Activated CD4-positive, alpha-beta T cell treated with anti-CD3 and anti-CD28 coated beads, Interleukin-2, amount 10 ng/mL, durations not matched to agents 24 days and 14 days (primary cell): Measurements from ENCODE around the gene PIERCE2. TPM values are rescaled to one million over a fixed set of nuclear protein-coding genes. Genes with fewer than 3 reads are reported as not detected.
"Not testable (repeated sequence)": the region's sequence is repeated elsewhere in the genome, so short reads cannot be mapped to it uniquely, and the experiment has no call there.

Experiments used
- DNase-seq: peaks from one replicate; pipeline ENCODE4 v3.0.0; 2022
- H3K27ac Mint-ChIP-seq: one replicate; pipeline ENCODE4 v1.8.0; 2022; ENCODE audit warnings: mild to moderate bottlenecking, mixed read lengths
- H3K27me3 Mint-ChIP-seq: one replicate; pipeline ENCODE4 v1.8.0; 2022; ENCODE audit warnings: mixed read lengths
- H3K36me3 Mint-ChIP-seq: one replicate; pipeline ENCODE4 v1.8.0; 2022; ENCODE audit warnings: low read depth, mild to moderate bottlenecking, mixed read lengths
- H3K4me1 Mint-ChIP-seq: one replicate; pipeline ENCODE4 v1.8.0; 2021; ENCODE audit warnings: mixed read lengths
- H3K4me3 Mint-ChIP-seq: one replicate; pipeline ENCODE4 v1.8.0; 2022; ENCODE audit warnings: mild to moderate bottlenecking, moderate library complexity, mixed read lengths
- H3K9me3 Mint-ChIP-seq: one replicate; pipeline ENCODE4 v1.8.0; 2021; ENCODE audit warnings: mixed read lengths
- intact Hi-C: fragments of 100-400 bp; cut with micrococcal nuclease; formaldehyde crosslinking; loops from one replicate; pipeline ENCODE4 v1.15.1; 2023
- total RNA-seq: library from RNA; stranded (reverse); gene quantifications from 2 replicates; pipeline ENCODE4 v1.2.3, GENCODE V29; 2022

Gene PIERCE2
- 0.49 TPM in 1 of 2 replicates, not detected in the other for total RNA-seq

GRCh38 chr15:55408012-55408928 lies at the start of gene PIERCE2, which contains the start of gene CCPG1:
Gene PIERCE2, plus strand, starts transcription at chr15:55408495. Its CDS starts 274 bp downstream, at chr15:55408769.
Gene CCPG1, minus strand, starts transcription at chr15:55408359. Its CDS starts 18,935 bp downstream, at chr15:55389424.
- H3K9me3 Mint-ChIP-seq, result no peaks in the 10 kb centered on the region
- H3K27ac Mint-ChIP-seq, result peak within 1 kb of the TSS; percentile 90
- peak within 1 kb of the TSS; percentile 87 for H3K4me3 Mint-ChIP-seq
- no peaks in the 10 kb centered on the region for H3K27me3 Mint-ChIP-seq
- no peaks in the 10 kb centered on the region for H3K36me3 Mint-ChIP-seq
- intact Hi-C loops, result loop anchor here (1.0 to 10.0 kb wide), 5 partner anchors 89 to 837 kb away; partner anchors contain the start of genes PIGB, PIGBOS1, RFX7 and RSL24D1
- peaks cover 27% of the 10 kb centered on the region for H3K4me1 Mint-ChIP-seq
- peak; percentile 97 for DNase-seq

- H3K4me3 Mint-ChIP-seq, result no peak overlapping the region
- no peaks in the 10 kb centered on the region for H3K27me3 Mint-ChIP-seq
- DNase-seq, result no peak
- H3K36me3 Mint-ChIP-seq, result peaks cover 21% of the 10 kb centered on the region
- peaks cover 2% of the 10 kb centered on the region for H3K4me1 Mint-ChIP-seq
- H3K9me3 Mint-ChIP-seq, result no peaks in the 10 kb centered on the region
- intact Hi-C loops, result no loop called here
- no peak overlapping the region for H3K27ac Mint-ChIP-seq
Measured at GRCh38 chr15:55360256-55360655, 48.0 kb upstream of the PIERCE2 start.

- H3K27ac Mint-ChIP-seq, result no peak overlapping the region
- H3K4me1 Mint-ChIP-seq, result peaks cover 2% of the 10 kb centered on the region
- no peaks in the 10 kb centered on the region for H3K27me3 Mint-ChIP-seq
- H3K36me3 Mint-ChIP-seq, result peaks cover 18% of the 10 kb centered on the region
- H3K4me3 Mint-ChIP-seq, result no peak overlapping the region
- no peak for DNase-seq
- no peaks in the 10 kb centered on the region for H3K9me3 Mint-ChIP-seq
- intact Hi-C loops, result no loop called here
Measured at GRCh38 chr15:55361048-55361447, 47.2 kb upstream of the PIERCE2 start.

- H3K27me3 Mint-ChIP-seq, result no peaks in the 10 kb centered on the region
- no peaks in the 10 kb centered on the region for H3K4me1 Mint-ChIP-seq
- H3K9me3 Mint-ChIP-seq, result no peaks in the 10 kb centered on the region
- H3K27ac Mint-ChIP-seq, result no peak overlapping the region
- no peak overlapping the region for H3K4me3 Mint-ChIP-seq
- intact Hi-C loops, result no loop called here
- no peak for DNase-seq
- peaks cover 7% of the 10 kb centered on the region for H3K36me3 Mint-ChIP-seq
Measured at GRCh38 chr15:55362641-55363040, 45.7 kb upstream of the PIERCE2 start.

GRCh38 chr15:55366981-55367380 lies 41.3 kb upstream of the PIERCE2 start:
- Mint-ChIP-seq H3K27ac (no peak overlapping the region), H3K27me3 (no peaks in the 10 kb centered on the region), H3K9me3 (no peaks in the 10 kb centered on the region), H3K4me3 (no peak overlapping the region), H3K4me1 (no peaks in the 10 kb centered on the region), H3K36me3 (peaks cover 5% of the 10 kb centered on the region)
- no peak for DNase-seq
- intact Hi-C loops, result no loop called here

- intact Hi-C loops, result no loop called here
- Mint-ChIP-seq H3K27me3 (no peaks in the 10 kb centered on the region), H3K4me1 (peaks cover 12% of the 10 kb centered on the region), H3K9me3 (no peaks in the 10 kb centered on the region), H3K36me3 (peaks cover 13% of the 10 kb centered on the region), H3K4me3 (no peak overlapping the region), H3K27ac (peak overlapping the region; percentile 35)
- no peak for DNase-seq
Measured at GRCh38 chr15:55372701-55373440, 35.4 kb upstream of the PIERCE2 start.

GRCh38 chr15:55379095-55379494 lies 29.2 kb upstream of the PIERCE2 start:
- intact Hi-C loops, result no loop called here
- Mint-ChIP-seq H3K36me3 (peaks cover 13% of the 10 kb centered on the region), H3K4me1 (no peaks in the 10 kb centered on the region), H3K27ac (no peak overlapping the region), H3K4me3 (no peak overlapping the region), H3K9me3 (no peaks in the 10 kb centered on the region), H3K27me3 (no peaks in the 10 kb centered on the region)
- no peak for DNase-seq

- H3K27ac Mint-ChIP-seq, result no peak overlapping the region
- no peak for DNase-seq
- H3K27me3 Mint-ChIP-seq, result no peaks in the 10 kb centered on the region
- intact Hi-C loops, result no loop called here
- peaks cover 11% of the 10 kb centered on the region for H3K36me3 Mint-ChIP-seq
- H3K4me1 Mint-ChIP-seq, result no peaks in the 10 kb centered on the region
- H3K9me3 Mint-ChIP-seq, result no peaks in the 10 kb centered on the region
- H3K4me3 Mint-ChIP-seq, result no peak overlapping the region
Measured at GRCh38 chr15:55381595-55381994, 26.7 kb upstream of the PIERCE2 start.

GRCh38 chr15:55383687-55384086 lies 24.6 kb upstream of the PIERCE2 start:
- no peak overlapping the region for H3K4me3 Mint-ChIP-seq
- no peaks in the 10 kb centered on the region for H3K4me1 Mint-ChIP-seq
- H3K9me3 Mint-ChIP-seq, result no peaks in the 10 kb centered on the region
- H3K27me3 Mint-ChIP-seq, result no peaks in the 10 kb centered on the region
- no peak for DNase-seq
- no peak overlapping the region for H3K27ac Mint-ChIP-seq
- H3K36me3 Mint-ChIP-seq, result peaks cover 12% of the 10 kb centered on the region
- intact Hi-C loops, result no loop called here

- Mint-ChIP-seq H3K4me3 (no peak overlapping the region), H3K36me3 (peaks cover 12% of the 10 kb centered on the region), H3K27ac (no peak overlapping the region), H3K27me3 (no peaks in the 10 kb centered on the region), H3K4me1 (peaks cover 4% of the 10 kb centered on the region), H3K9me3 (no peaks in the 10 kb centered on the region)
- intact Hi-C loops, result no loop called here
- no peak for DNase-seq
Measured at GRCh38 chr15:55387027-55387426, 21.3 kb upstream of the PIERCE2 start.

- Mint-ChIP-seq H3K4me3 (no peak overlapping the region), H3K27ac (no peak overlapping the region), H3K4me1 (peaks cover 4% of the 10 kb centered on the region), H3K9me3 (no peaks in the 10 kb centered on the region), H3K36me3 (peaks cover 7% of the 10 kb centered on the region), H3K27me3 (no peaks in the 10 kb centered on the region)
- intact Hi-C loops, result no loop called here
- no peak for DNase-seq
Measured at GRCh38 chr15:55389264-55389607, 19.1 kb upstream of the PIERCE2 start.

- H3K36me3 Mint-ChIP-seq, result peaks cover 14% of the 10 kb centered on the region
- no peak overlapping the region for H3K27ac Mint-ChIP-seq
- intact Hi-C loops, result no loop called here
- peaks cover 4% of the 10 kb centered on the region for H3K9me3 Mint-ChIP-seq
- no peaks in the 10 kb centered on the region for H3K27me3 Mint-ChIP-seq
- no peak for DNase-seq
- H3K4me1 Mint-ChIP-seq, result no peaks in the 10 kb centered on the region
- H3K4me3 Mint-ChIP-seq, result no peak overlapping the region
Measured at GRCh38 chr15:55394694-55395093, 13.6 kb upstream of the PIERCE2 start.

- Mint-ChIP-seq H3K27me3 (no peaks in the 10 kb centered on the region), H3K36me3 (peaks cover 17% of the 10 kb centered on the region), H3K9me3 (peaks cover 8% of the 10 kb centered on the region), H3K4me3 (no peak overlapping the region), H3K27ac (no peak overlapping the region), H3K4me1 (peaks cover 10% of the 10 kb centered on the region)
- intact Hi-C loops, result no loop called here
- DNase-seq, result no peak
Measured at GRCh38 chr15:55398243-55398642, 10.1 kb upstream of the PIERCE2 start.

GRCh38 chr15:55400050-55400449 lies 8.2 kb upstream of the PIERCE2 start:
- Mint-ChIP-seq H3K36me3 (peaks cover 17% of the 10 kb centered on the region), H3K4me1 (peaks cover 20% of the 10 kb centered on the region)
- intact Hi-C loops, result loop anchor here (10.0 kb wide), 2 partner anchors 175 to 845 kb away; partner anchors contain the start of gene RFX7
- not testable (repeated sequence) for DNase-seq, H3K27ac Mint-ChIP-seq, H3K9me3 Mint-ChIP-seq, H3K4me3 Mint-ChIP-seq, H3K27me3 Mint-ChIP-seq
